WTC11 (cell line): ENCODE data around the gene FAM240B. TPM values are rescaled to one million over a fixed set of nuclear protein-coding genes. Genes with fewer than 3 reads are reported as not detected.

ENCODE experiments used
- ATAC-seq: fragments of 200-7000 bp; cut with Tn5 transposase; 2 replicates; pipeline ENCODE4 v1.10.0; 2021; ENCODE audit warnings: mild to moderate bottlenecking, moderate library complexity
- CTCF ChIA-PET: fragments of 300-600 bp; sonication (Branson Sonifier 250); formaldehyde crosslinking; loops from one replicate; lab custom pipeline; 2021; ENCODE audit warnings: antibody characterized with exemption; lab: Charles Lee
- POLR2A ChIA-PET: fragments of 350-600 bp; sonication (Branson Sonifier 250); formaldehyde crosslinking; loops from one replicate; lab custom pipeline; 2021; ENCODE audit warnings: antibody characterized with exemption; lab: Charles Lee
- DNase-seq: peaks from one replicate; pipeline ENCODE4 v3.0.0; 2021; ENCODE audit warnings: low spot score
- H3K27ac Mint-ChIP-seq: 2 replicates; pipeline ENCODE4 v1.8.0; 2021; ENCODE audit warnings: mixed read lengths
- H3K27me3 Mint-ChIP-seq: 2 replicates; pipeline ENCODE4 v1.8.0; 2021; ENCODE audit warnings: low read depth, mild to moderate bottlenecking, moderate library complexity, mixed read lengths
- H3K36me3 Mint-ChIP-seq: 2 replicates; pipeline ENCODE4 v1.8.0; 2021; ENCODE audit warnings: mixed read lengths
- H3K4me1 Mint-ChIP-seq: 2 replicates; pipeline ENCODE4 v1.8.0; 2022; ENCODE audit warnings: mixed read lengths
- H3K4me3 Mint-ChIP-seq: 2 replicates; pipeline ENCODE4 v1.8.0; 2021; ENCODE audit warnings: mild to moderate bottlenecking, moderate library complexity, mixed read lengths
- H3K9me3 Mint-ChIP-seq: 2 replicates; pipeline ENCODE4 v1.8.0; 2021; ENCODE audit warnings: mixed read lengths
- AR ChIP-seq: fragments of 250-450 bp; sonication (Bioruptor Pico); IDR thresholded peaks from 2 replicates; pipeline ENCODE4 v1.9.0; 2021; ENCODE audit warnings: mild to moderate bottlenecking
- E2F1 ChIP-seq: sonication (generic); formaldehyde crosslinking; IDR thresholded peaks from 2 replicates; pipeline ENCODE4 v1.8.0; 2022; ENCODE audit warnings: mild to moderate bottlenecking, missing genetic modification reagents
- ERG ChIP-seq: fragments of 250-450 bp; sonication (Bioruptor Pico); IDR thresholded peaks from 2 replicates; pipeline ENCODE4 v1.8.0; 2021; ENCODE audit warnings: mild to moderate bottlenecking
- GTF2I ChIP-seq: fragments of 250-450 bp; sonication (Bioruptor Pico); conservative IDR thresholded peaks from 2 replicates; pipeline ENCODE4 v1.4.0; 2021; ENCODE audit warnings: mild to moderate bottlenecking
- KAT7 ChIP-seq: sonication (generic); formaldehyde crosslinking; IDR thresholded peaks from 2 replicates; pipeline ENCODE4 v1.8.1; 2023; ENCODE audit warnings: missing genetic modification reagents, mild to moderate bottlenecking, borderline replicate concordance
- MAX ChIP-seq: sonication (generic); formaldehyde crosslinking; IDR thresholded peaks from 2 replicates; pipeline ENCODE4 v1.8.0; 2022; ENCODE audit warnings: mild to moderate bottlenecking, missing genetic modification reagents
- PRDM15 ChIP-seq: sonication (generic); formaldehyde crosslinking; IDR thresholded peaks from 2 replicates; pipeline ENCODE4 v1.8.0; 2022; ENCODE audit warnings: missing genetic modification reagents
- SP1 ChIP-seq: sonication (generic); formaldehyde crosslinking; conservative IDR thresholded peaks from 2 replicates; pipeline ENCODE4 v1.8.1; 2022; ENCODE audit warnings: missing genetic modification reagents
- TCF7 ChIP-seq: sonication (generic); formaldehyde crosslinking; IDR thresholded peaks from 2 replicates; pipeline ENCODE4 v1.8.0; 2022; ENCODE audit warnings: mild to moderate bottlenecking, low read depth, missing genetic modification reagents, moderate library complexity
- ZBTB21 ChIP-seq: sonication (generic); formaldehyde crosslinking; IDR thresholded peaks from 2 replicates; pipeline ENCODE4 v1.8.1; 2023; ENCODE audit warnings: mild to moderate bottlenecking, missing genetic modification reagents, borderline replicate concordance
- ZNF121 ChIP-seq: sonication (generic); formaldehyde crosslinking; IDR thresholded peaks from 2 replicates; pipeline ENCODE4 v1.8.0; 2023; ENCODE audit warnings: missing genetic modification reagents
- ZNF263 ChIP-seq: sonication (generic); formaldehyde crosslinking; IDR thresholded peaks from 2 replicates; pipeline ENCODE4 v1.8.1; 2022; ENCODE audit warnings: low read depth, mild to moderate bottlenecking, moderate library complexity, missing genetic modification reagents
- ZNF425 ChIP-seq: fragments of 250-450 bp; sonication (Bioruptor Pico); conservative IDR thresholded peaks from 2 replicates; pipeline ENCODE4 v1.9.0; 2021; ENCODE audit warnings: mild to moderate bottlenecking
- ZSCAN18 ChIP-seq: fragments of 250-450 bp; sonication (Bioruptor Pico); IDR thresholded peaks from 2 replicates; pipeline ENCODE4 v2.1.2; 2022; ENCODE audit warnings: mild to moderate bottlenecking, moderate library complexity
- total RNA-seq: library from RNA; stranded (reverse); gene quantifications from 3 replicates; pipeline ENCODE4 v1.2.3, GENCODE V29; 2021

Gene FAM240B
- total RNA-seq, 1 experiment from 2014 or later = not detected

GRCh38 chr9:38733503-38733902, 13.6 kb upstream of the FAM240B start (continued):
- TF ChIP-seq ERG (CRISPR knock-in tag) (no peak), ZNF425 (CRISPR knock-in tag) (no peak), E2F1 (no peak), ZSCAN18 (CRISPR knock-in tag) (no peak), ZBTB21 (CRISPR knock-in tag) (no peak)

- POLR2A ChIA-PET = no interaction called here
- CTCF ChIA-PET = interaction anchor here (1.2 kb wide), 1 partner anchor 21 kb away, joined by 4 read pairs; no protein-coding TSS in a partner anchor
Observed at GRCh38 chr9:38732885-38733284, 13.0 kb upstream of the FAM240B start.

GRCh38 chr9:38727497-38728001, 7.6 kb upstream of the FAM240B start:
- CTCF ChIA-PET = interaction anchor here (0.6 to 1.6 kb wide), 17 partner anchors 11 to 465 kb away, joined by 3 to 10 read pairs (median 4); partner anchors contain the start of gene ANKRD18A
- Mint-ChIP-seq H3K27me3 (no peaks in the 10 kb centered on the region; the same call in 1 of the 2 replicates), H3K4me3 (no peak overlapping the region), H3K36me3 (no peaks in the 10 kb centered on the region), H3K4me1 (peaks cover 7% of the 10 kb centered on the region), H3K9me3 (peaks cover 8% of the 10 kb centered on the region; the same call in 1 of the 2 replicates), H3K27ac (peak overlapping the region; percentile 88)
- peak; percentile 59 for DNase-seq
- peak; percentile 97 for ATAC-seq
- no peak for TF ChIP-seq TCF7 (CRISPR knock-in tag)
- peak; percentile 30; the same call in 1 of the 2 replicates for TF ChIP-seq MAX
- peak; percentile 29; the same call in 1 of the 2 replicates for TF ChIP-seq SP1 (CRISPR knock-in tag)
- TF ChIP-seq ZNF121 = peak; percentile 99
- TF ChIP-seq GTF2I = peak; percentile 48; the same call in 1 of the 2 replicates
- POLR2A ChIA-PET = interaction anchor here (0.6 kb wide), 1 partner anchor 40 kb away, joined by 3 read pairs; no protein-coding TSS in a partner anchor

More at GRCh38 chr9:38732885-38733284, 13.0 kb upstream of the FAM240B start:
- H3K4me1 Mint-ChIP-seq = peaks cover 1% of the 10 kb centered on the region
- no peak for DNase-seq
- TF ChIP-seq E2F1 (no peak), KAT7 (CRISPR knock-in tag) (no peak)
- ATAC-seq = no peak
- peaks cover 8% of the 10 kb centered on the region; the same call in 1 of the 2 replicates for H3K9me3 Mint-ChIP-seq
- no peaks in the 10 kb centered on the region; the same call in 1 of the 2 replicates for H3K27me3 Mint-ChIP-seq
- no peak overlapping the region for H3K27ac Mint-ChIP-seq
- no peak overlapping the region for H3K4me3 Mint-ChIP-seq
- no peaks in the 10 kb centered on the region for H3K36me3 Mint-ChIP-seq

GRCh38 chr9:38724754-38725153, 4.8 kb upstream of the FAM240B start:
- no peaks in the 10 kb centered on the region for H3K36me3 Mint-ChIP-seq
- no peak overlapping the region for H3K27ac Mint-ChIP-seq
- ChIA-PET CTCF (interaction anchor here (0.6 kb wide), 1 partner anchor 17 kb away, joined by 5 read pairs; no protein-coding TSS in a partner anchor), POLR2A (interaction anchor here (0.6 kb wide), 1 partner anchor 19 kb away, joined by 4 read pairs; no protein-coding TSS in a partner anchor)
- no peaks in the 10 kb centered on the region for H3K27me3 Mint-ChIP-seq
- ATAC-seq = no peak
- no peaks in the 10 kb centered on the region for H3K9me3 Mint-ChIP-seq
- H3K4me3 Mint-ChIP-seq = no peak overlapping the region
- peaks cover 7% of the 10 kb centered on the region for H3K4me1 Mint-ChIP-seq
- no peak for DNase-seq
- TF ChIP-seq PRDM15 (CRISPR knock-in tag) (no peak), AR (CRISPR knock-in tag) (no peak), ZNF263 (no peak)
